NCI-H748 (cell line): ENCODE data around the gene PLEKHA5.
A peak's percentile ranks its signal among the peaks of the same experiment; 100 is the strongest.
"Not testable (repeated sequence)": the region's sequence is repeated elsewhere in the genome, so short reads cannot be mapped to it uniquely, and the experiment has no call there.

Experiments used
- DNase-seq: peaks from one replicate; lab custom pipeline; 2025; ENCODE audit not compliant: unreplicated experiment; lab: John Stamatoyannopoulos, UW

The PLEKHA5 gene

GRCh38 chr12:19398376-19399363 lies 269.1 kb downstream of the PLEKHA5 start:
- no peak for DNase-seq

- not testable (repeated sequence) for DNase-seq
Measured at GRCh38 chr12:19400649-19401285, 271.2 kb downstream of the PLEKHA5 start.

GRCh38 chr12:19402211-19402610 lies 272.7 kb downstream of the PLEKHA5 start:
- no peak for DNase-seq

GRCh38 chr12:19402743-19403431 lies 273.4 kb downstream of the PLEKHA5 start:
- no peak for DNase-seq

- no peak for DNase-seq
Measured at GRCh38 chr12:19404242-19404880, 274.8 kb downstream of the PLEKHA5 start.

- DNase-seq, result no peak
Measured at GRCh38 chr12:19409376-19409775, 279.8 kb downstream of the PLEKHA5 start.

GRCh38 chr12:19410211-19410610 lies 280.7 kb downstream of the PLEKHA5 start:
- DNase-seq, result peak; percentile 26

- DNase-seq, result peak; percentile 14
Measured at GRCh38 chr12:19410629-19411185, 281.2 kb downstream of the PLEKHA5 start.

GRCh38 chr12:19411234-19412204 lies 282.0 kb downstream of the PLEKHA5 start:
- no peak for DNase-seq

- no peak for DNase-seq
Measured at GRCh38 chr12:19412844-19413243, 283.3 kb downstream of the PLEKHA5 start.

GRCh38 chr12:19413582-19413981 lies 284.0 kb downstream of the PLEKHA5 start:
- DNase-seq, result not testable (repeated sequence)

- DNase-seq, result no peak
Measured at GRCh38 chr12:19415563-19415962, 286.0 kb downstream of the PLEKHA5 start.

GRCh38 chr12:19419086-19419485 lies 289.6 kb downstream of the PLEKHA5 start:
- DNase-seq, result no peak

GRCh38 chr12:19421503-19422282 lies 292.2 kb downstream of the PLEKHA5 start:
- DNase-seq, result no peak

- no peak for DNase-seq
Measured at GRCh38 chr12:19423166-19423930, 293.8 kb downstream of the PLEKHA5 start.
